NCI-H2107 treated with DMSO at 0.1 percent for 48 hours (cell line): ENCODE results near the gene SMIM41.
"Not testable (repeated sequence)": the region's sequence is repeated elsewhere in the genome, so short reads cannot be mapped to it uniquely, and the experiment has no call there.

Experiments
- DNase-seq: peaks from one replicate; lab custom pipeline; 2025; ENCODE audit not compliant: unreplicated experiment; lab: John Stamatoyannopoulos, UW

Gene SMIM41

DNA sequence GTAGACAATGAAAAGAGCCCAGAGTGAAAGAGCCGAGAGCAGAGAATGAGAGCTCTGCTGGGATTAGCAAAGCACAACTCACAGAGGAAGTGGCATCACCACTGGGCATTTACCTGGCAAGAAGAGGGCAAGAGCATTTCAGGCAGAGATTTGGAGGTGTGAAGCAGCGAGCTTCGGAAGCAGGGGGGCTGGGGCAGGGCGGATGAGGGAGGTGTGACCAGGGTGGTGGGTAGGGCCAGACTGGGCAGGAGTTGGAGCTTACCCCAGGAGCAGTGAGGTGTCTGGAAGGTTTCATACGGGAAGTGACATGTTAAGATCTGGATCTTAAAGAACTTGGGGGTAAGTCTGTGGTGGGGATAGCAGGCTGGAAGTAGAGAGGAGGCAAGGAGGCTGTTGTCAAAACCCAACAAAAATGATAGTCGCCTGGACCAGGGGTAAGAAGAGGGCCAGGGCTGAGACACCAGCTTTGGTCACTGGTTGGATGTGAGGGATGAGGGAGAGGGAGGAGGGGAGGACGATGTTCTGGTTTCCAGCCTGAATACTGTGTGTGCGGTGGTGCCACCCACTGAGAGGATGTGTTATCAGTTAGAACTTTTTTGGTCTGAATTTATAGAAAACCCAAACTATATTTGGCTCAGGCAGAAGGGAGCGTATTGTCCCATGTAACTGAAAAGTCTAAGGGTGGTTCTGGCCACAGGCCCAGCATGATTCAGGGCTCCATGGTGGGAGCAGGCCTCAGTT, 5.2 kb downstream of the SMIM41 start:
- no peak for DNase-seq

DNA sequence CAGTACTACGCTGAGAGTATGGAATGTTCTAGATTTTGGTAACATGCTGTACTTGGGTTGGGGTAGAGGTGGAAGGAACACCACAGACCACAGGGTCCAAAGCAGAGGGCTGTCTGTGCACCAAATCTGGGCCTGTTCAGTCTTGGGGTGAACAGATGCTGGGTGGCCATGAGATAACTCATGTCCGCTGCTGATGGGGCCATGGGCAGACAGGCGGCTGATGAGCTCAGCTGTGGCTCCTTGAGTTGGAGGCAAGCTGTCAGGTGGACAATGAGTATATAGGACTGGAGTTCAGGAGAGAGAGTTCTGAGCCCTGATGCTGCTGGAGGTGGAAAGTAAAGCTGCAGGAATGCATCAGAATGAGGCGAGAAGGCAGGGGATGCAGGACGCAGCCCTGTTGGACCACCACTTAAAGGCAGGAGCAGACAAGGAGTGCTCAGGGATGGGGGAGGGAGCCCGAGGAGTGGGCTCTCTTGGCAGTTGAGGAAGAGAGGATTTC, 6.2 kb downstream of the SMIM41 start:
- DNase-seq = no peak

DNA sequence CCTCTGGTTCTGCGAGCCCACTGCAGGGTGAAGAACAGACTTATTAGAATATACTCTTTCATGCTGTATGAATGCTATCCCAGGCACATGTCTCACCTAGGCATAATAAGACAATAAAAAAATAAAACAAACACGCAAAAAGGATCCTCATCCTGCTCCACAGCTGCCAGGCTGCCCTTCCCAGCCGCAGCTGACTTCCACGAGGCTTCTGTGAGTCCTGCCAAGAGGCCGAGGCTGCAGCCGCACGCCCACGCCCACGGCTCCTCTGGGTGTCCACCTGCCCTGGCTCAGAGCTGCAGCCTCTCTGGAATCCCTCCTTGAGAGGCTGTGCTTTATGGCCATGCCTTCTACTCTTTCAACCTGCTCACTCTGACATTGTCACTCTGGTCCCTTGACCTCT, 6.9 kb downstream of the SMIM41 start:
- DNase-seq = peak; percentile 35

DNA sequence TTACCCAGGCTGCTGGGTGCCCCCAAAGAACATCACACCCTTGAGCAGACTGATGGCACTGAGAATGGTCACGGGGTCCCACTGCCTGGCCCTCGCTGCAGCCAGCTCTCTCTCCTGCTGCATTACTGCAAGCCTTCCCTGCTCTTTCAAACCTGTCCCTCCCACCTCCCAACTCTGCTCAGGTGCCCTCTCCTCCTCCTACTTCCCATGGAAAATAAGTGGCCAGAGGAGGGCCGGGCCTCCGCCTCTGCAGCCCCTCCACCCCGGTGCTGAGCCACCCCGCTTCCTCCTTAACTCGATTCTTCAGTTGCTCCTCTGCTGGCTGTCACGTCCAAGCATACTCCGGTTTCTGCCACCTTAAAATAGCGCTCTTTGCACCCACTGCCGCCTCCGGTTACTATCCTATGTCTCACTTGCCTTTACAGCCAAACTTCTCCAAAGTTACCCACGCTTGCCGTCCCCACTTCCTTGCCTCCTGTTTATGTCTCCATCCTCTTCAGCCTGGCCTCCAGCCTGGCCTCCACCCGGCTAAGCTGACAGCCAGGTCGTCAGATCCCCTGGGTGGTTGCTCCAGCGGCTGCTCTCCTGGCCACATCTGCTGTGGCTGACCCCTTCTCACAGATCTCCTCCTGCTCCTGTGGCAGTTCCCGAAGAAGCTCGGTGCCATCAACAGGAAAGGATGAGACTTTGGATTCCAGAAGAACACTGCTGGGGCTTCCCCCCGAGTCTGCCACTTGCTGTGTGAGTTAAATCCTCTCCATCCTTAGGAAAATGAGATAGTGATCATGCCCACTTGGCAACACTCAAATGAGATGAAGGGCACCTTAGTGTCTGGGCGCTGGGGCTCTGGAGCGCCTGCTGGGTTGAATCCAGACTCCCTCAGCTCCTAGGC, 7.7 kb downstream of the SMIM41 start:
- DNase-seq = no peak

DNA sequence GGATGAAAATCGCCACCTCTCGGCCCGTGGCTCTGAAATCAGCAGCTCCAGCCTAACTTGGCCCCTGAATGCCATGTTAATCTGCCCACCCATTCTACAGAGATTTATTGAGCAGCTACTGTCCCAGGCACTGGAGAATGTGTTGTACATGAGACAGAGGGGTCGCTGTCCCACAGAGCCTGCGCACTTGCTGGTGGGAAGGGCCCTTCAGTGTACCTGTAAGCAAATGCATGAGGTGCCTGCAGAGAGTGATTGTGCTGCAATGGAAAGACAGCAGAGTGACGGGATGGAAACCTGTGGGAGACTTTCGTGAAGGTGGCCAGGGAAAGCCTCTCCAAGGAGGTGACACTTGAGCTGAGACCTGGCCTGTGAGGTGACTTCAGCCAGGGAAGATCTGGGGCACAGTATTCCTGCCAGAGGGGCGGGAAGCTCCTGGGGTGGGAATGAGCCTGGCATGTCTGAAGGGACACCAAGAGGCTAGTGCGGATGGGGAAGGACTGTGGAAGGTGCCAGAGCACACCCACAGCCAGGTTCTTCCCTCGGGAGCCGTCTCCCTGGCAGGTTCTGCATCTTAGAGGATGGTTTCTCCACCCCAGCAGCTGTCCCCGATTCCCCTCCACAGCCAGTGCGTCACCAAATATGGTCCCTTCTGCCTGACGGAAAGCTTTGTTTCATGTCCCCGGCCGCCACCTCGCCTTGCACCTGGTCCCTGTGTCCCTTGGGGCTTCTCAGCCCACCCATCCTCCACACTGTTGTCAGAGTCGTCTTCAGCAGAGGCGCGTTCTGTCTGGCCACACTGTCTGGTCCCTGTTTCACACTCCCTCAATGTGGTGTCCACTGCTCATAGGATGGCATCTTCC, 8.7 kb downstream of the SMIM41 start:
- DNase-seq = peak; percentile 94

DNA sequence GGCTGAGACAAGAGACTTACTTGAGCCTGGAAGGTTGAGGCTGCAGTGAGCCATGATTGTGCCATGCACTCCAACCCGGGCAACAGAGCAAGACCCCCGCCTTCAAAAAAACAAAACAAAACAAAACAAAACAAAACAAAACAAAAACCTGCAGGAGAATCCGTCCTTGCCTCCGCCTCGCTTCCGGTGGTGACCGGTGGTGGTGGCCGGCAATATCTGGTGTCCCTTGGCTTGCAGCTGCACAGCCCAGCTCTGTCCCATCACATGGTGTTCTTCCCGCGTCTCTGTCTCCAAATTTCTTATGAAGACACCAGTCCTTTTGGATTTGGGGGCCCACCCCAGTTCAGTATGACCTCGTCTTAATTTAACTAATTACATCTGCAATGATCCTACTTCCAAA, 10.0 kb downstream of the SMIM41 start:
- no peak for DNase-seq

DNA sequence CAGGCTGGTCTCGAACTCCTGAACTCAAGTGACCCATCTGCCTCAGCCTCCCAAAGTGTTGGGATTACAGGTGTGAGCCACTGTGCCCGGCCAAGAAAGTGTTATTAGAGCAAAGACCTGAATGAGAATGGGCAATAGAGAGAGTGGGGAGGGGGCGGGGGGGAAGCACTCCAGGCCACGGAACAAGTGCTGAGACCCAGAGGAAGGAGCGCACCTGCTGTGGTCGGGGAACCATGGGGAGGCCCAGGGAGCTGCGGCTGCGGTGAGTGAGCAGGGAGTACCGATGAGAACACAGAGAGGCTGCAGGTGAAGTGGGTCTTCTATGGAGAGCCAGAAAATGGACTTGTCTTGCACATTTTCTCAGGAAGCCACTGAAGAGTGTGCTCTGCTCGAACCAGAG, 10.8 kb downstream of the SMIM41 start:
- DNase-seq = peak; percentile 92

DNA sequence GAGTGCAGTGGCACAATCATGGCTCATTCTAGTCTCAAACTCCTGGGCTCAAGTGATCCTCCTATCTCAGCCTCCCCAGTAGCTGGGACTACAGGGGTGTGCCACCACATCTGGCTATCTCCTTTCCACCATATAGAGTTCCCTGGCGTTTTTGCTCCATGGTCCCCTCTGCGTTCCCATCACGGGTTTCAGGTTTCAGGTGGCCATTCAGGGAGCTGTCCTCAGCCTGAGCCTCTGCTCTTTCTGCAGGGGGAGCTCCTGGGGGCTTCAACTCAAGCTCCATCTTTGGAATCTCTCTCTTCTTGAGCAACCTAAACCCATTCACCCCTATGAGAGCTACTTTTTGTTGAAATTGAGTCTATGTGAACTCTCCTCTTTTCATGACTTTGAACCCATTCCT, 11.6 kb downstream of the SMIM41 start:
- DNase-seq = no peak

DNA sequence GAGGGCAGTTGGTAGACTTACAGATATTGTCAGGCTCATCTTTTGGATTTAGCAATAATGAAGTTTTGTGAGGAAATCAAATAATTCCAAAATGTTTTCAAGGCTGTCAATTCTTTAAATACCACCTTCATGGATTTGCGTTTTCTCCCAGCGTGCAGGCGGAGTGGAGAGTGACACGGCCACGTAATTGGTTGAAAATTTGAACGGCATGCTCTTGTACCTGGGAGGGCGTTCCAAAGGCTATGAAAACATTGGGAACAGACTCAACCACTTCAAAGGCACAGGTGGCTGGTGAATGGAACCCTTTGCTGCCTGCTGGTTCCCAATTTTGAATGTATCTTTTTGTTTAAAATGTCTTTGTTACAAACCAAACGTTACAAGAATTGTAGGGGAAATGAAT, 12.4 kb downstream of the SMIM41 start:
- peak; percentile 97 for DNase-seq

DNA sequence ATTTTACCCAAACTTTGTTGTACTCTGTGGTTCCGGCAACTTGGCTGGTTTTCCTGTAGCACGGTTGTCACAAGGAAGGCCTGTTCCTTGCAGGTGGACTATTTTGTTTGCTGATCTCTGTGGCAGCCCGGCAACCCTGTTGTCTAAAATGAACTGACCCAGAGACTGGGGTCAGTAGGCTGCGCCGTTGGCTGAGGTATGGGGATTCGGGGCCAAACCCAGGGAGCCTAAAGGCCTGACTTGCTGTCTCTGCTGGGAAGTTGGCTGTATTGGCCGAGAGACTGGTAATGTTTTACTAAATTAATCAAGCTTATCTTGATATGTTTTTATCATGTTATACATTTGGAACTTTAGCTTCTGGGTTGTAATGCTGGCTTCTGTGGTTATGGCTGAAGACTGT, 13.8 kb downstream of the SMIM41 start:
- no peak for DNase-seq

DNA sequence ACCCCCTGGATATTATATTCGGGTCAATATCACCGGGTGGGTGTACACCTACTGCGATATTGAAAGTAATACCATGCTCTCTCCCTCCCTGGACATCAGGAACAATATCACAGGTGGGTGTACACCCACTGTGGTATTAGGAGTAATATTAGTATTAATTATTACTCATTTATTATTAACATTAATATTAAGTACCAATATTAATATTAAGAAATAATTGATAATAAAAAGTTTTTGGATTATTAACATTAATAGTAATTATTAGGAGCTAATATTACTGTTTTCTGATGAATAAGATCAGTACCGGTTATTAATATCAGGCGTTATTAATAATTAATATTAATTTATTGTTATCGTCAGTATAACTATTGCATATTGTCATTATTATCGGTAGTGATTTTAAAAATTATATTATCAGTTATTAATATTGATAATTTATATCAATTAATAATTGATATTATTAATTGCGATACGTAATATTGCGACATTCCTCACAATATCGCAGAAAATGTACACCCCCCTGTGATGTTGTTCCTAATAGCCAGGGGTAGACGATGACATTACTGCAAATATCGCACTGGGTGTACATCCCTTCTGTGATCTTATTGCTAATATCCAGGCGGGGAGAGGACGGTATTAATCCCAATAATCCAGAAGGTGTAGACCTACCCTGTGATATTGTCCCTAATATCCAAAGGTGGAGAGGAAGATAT, 17.0 kb downstream of the SMIM41 start:
- no peak for DNase-seq

DNA sequence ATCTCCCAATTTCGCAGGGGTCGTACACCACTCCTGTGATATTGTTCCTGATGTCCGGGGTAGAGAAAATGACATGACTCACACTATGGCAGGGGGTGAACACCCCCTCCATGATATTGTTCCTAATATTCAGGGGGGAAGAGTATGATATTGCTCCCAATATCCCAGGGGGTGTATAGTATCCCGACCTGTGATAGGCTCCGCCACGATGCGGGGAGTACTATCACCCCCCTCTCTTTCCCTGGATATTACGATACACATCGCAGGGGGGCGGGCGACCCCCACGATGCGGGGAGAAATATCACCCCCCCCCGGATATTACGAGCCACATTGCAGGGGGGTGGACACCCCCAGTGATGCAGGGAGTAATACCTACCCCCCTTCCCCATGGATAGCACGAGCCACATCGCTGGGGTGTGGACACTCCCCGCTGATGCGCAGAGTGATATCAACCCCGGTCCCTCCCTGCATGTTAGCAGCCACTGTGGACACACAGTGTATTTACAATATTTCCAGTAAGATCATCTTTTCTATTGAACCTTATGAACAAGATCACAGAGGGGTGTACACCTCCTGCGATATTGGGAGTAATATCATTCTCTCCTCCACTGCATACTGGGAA, 17.7 kb downstream of the SMIM41 start:
- DNase-seq = no peak

DNA sequence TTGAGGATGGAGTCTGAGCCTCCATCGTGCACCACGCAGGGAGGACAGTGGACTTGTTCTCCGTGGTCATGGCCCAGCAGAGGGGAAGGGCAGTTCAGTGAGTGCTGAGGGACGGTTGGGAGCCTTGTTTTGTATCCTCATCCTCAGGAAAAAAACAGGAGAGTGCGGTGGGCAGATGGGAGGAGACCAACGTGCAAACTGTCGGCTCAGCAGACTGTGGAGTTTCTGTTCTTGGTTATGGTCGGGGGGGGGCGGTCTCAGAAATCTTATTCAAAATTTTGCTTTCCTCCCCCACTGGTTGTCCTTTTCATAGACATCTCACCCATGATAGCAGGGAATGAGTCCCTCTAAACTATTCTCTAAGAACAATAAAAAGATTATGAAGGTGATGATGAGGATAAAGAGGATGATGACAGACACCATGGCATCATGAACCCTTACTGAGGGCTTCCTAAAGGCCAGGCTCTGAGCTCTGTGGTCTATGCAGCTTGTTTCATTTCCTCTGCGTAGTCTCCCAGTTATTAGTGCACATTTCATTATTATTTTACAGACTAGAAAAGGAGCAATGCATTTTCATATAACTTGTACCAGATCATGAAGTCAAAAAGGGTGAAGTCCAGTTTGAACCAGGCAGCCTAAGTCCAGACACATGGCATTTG, 25.1 kb downstream of the SMIM41 start:
- not testable (repeated sequence) for DNase-seq

DNA sequence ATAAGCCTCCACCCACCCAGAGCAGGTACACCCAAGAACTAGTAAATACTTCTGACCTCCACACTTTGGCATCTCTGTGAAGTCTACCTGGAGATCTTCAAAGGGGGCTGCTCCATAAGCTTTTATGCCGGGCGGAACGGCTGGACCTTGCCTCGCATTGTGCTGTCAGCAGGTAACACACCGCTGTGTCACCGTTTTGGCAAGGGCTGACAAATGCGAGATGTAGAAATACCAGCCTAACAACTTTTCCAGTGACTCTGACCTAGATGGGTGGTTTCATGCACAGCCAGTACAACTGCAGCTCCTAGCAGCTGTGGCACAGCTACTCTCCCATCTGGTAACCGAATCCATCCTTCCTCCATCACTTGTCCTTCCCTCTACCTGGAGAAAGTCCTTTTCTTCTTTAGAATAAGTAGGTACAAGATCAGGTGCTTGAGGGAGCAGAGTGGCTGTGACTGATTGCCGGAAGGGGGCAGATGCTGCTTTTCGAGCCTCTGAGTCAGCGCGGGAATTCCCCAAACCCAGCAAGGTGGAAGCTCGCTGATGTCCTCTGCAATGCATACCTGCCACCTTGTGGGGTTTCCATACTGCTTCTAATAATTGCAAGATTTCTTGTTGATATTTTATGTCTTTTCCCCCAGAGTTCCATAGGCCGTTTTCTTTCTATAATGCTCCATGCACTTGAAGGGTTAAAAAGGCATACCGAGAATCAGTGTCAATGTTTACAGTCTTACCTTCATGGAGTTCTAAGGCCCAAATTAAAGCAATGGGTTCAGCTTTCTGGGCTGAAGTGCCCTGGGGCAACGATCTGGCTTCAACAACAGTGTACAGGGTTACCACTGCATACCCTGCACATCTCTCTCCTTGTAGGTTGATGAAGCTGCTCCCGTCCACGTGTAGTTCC, 37.0 kb downstream of the SMIM41 start:
- peak; percentile 61 for DNase-seq

DNA sequence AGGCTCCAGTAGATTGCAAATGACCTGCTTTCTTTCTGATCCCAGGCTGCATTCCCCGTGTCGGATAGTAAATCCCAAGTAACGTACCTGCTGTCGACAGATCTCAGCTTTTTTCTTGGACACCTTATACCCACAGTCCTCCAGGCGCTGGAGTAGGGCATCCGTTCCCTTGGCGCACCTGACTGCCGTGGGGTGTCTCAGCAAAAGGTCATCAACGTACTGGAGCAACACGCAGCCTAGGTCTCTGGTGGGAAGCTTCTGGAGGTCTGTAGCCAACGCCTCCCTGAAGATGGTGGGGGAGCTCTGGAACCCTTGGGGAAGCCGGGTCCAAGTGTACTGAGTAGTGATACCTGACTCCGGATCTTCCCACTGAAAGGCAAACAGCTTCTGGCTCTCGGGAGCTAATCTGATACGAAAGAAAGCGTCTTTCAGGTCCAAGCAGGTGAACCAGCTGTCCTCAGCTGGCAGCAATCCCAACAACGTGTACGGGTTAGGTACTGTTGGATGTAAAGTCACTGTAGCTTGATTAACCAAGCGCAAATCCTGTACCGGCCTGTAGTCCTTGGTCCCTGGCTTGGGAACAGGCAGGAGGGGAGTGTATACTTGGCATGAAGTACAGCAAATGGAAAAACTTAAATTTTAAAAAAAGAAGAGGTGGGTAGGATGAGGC, 38.4 kb downstream of the SMIM41 start:
- DNase-seq = peak; percentile 70

DNA sequence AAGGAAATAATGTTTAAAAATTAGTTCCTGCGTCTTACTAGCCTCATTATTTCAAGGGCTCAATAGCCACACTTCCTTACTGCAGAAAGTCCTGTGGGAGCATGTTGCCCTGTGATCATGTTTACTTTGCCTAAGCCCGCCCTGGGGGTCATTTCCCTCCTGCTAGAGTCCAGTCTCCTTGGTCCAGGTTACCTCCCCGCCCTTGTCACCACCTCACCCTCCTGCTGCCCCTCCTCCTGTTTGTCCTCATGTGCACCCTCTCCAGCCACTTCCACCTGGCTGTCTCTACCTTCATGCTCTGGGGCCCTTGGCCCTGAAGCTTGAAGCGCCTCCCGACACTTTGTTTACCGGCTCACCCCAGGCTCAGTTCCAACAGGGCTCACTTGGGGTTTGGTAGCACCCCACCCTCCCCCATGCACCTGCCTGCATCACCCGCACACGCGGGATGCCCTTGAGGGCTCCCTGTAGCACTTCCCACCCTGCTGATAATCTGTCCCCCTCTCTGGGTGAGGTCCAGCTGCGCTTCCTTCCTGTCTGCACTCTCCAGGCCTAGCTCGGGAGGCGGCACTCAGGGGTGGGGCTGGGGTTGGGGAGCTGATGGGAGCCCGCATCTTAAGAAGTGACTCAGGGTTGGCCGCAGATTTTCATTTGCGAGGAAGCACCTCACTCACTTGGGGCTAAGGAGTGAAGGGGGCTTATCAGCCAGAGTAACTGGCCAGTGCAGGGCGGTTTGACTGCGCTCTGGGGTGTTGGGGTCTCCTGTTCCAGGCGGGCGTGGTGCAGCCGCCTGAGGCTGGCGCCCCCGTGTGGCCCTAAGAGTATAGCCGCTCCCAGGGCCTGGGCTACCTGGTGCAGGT, 40.1 kb downstream of the SMIM41 start:
- peak; percentile 87 for DNase-seq
